HepG2 (cell line): ENCODE measurements around the gene ERLIN1.

Source experiments
- ELF1 ChIP-seq: sonication (generic); formaldehyde crosslinking; IDR thresholded peaks from 2 replicates; pipeline ENCODE4 v1.4.0; 2020; ENCODE audit warnings: missing genetic modification reagents
- EP300 ChIP-seq, 3 experiments: sonication (generic) in 1 of 3; formaldehyde crosslinking in 1 of 3; IDR thresholded peaks; 2 replicates each; pipeline versions ENCODE4 v1.5.1 to v1.6.1; 2011 to 2020; ENCODE audit warnings: low read depth in 2 of 3, low read length in 2 of 3, borderline replicate concordance in 1 of 3, improper control_type of control experiment in 1 of 3, mild to moderate bottlenecking in 1 of 3, missing genetic modification reagents in 1 of 3, moderate library complexity in 1 of 3
- NKX3-1 ChIP-seq: sonication (generic); formaldehyde crosslinking; IDR thresholded peaks from 2 replicates; pipeline ENCODE4 v1.5.0; 2020; ENCODE audit warnings: missing genetic modification reagents
- NONO ChIP-seq, 2 experiments: fragments of 450-650 bp in 1 of 2; sonication (generic) in 1 of 2; formaldehyde crosslinking in 1 of 2; IDR thresholded peaks in 1 of 2; conservative IDR thresholded peaks in 1 of 2; 2 replicates each; pipeline versions ENCODE4 v1.6.1 to v1.8.0; 2017 to 2022; ENCODE audit warnings: mild to moderate bottlenecking in 1 of 2, missing genetic modification reagents in 1 of 2, moderate library complexity in 1 of 2
- RFX1 ChIP-seq: fragments of 450-650 bp; IDR thresholded peaks from 2 replicates; pipeline ENCODE4 v1.6.1; 2017
- RFX5 ChIP-seq: IDR thresholded peaks from 2 replicates; pipeline ENCODE4 v1.6.1; 2011; ENCODE audit warnings: low read depth, low read length, improper control_type of control experiment
- TCF7L2 ChIP-seq: IDR thresholded peaks from 2 replicates; pipeline ENCODE4 v1.6.1; 2011; ENCODE audit warnings: mild to moderate bottlenecking, low read depth, low read length, moderate library complexity
- TGIF2 ChIP-seq: IDR thresholded peaks from 2 replicates; pipeline ENCODE4 v1.6.1; 2016; ENCODE audit warnings: control low read depth, missing compliant biosample characterization
- ZSCAN29 ChIP-seq: sonication (generic); formaldehyde crosslinking; conservative IDR thresholded peaks from 2 replicates; pipeline ENCODE4 v1.4.0; 2020; ENCODE audit warnings: mild to moderate bottlenecking, missing genetic modification reagents
- TF ChIP-seq, protein P1 (sequence below): IDR thresholded peaks from 2 replicates; pipeline ENCODE4 v1.6.1; 2012; ENCODE audit warnings: inconsistent platforms
- TF ChIP-seq, protein P2 (sequence below), 2 experiments: fragments of 450-650 bp in 1 of 2; sonication (generic) in 1 of 2; formaldehyde crosslinking in 1 of 2; IDR thresholded peaks; 2 replicates each; pipeline versions ENCODE4 v1.6.1 to v1.8.0; 2016 to 2022; ENCODE audit warnings: antibody characterized with exemption in 1 of 2, mild to moderate bottlenecking in 1 of 2, missing genetic modification reagents in 1 of 2

DNA sequence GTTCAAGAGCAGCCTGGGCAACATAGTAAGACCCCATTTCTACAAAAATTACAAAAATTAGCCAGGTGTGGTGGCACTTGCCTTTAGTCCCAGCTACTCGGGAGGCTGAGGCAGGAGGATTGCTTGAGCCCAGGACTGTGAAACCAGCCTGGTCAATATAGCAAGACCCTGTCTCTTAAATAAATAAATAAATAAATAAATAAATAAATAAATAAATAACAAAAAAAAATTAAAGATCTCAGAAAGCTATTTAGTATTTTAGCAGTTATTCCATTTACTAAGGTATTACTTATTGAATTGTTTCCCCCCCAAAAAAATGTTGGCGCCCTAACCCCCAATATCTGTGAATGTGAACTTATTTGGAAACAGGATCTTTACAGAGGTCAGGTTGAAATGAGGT, 53.4 kb downstream of the ERLIN1 start:
- TF ChIP-seq ELF1 (CRISPR knock-in tag), result no peak
- no peak for TF ChIP-seq RFX1
- no peak for TF ChIP-seq NKX3-1
- TF ChIP-seq TCF7L2, result no peak
- TF ChIP-seq ZSCAN29 (CRISPR knock-in tag), result no peak
- no peak for TF ChIP-seq EP300 (IDR thresholded peaks at IDR 0.05; ENCODE audit: low read depth in 2 of 2, low read length in 2 of 2)
- no peak for TF ChIP-seq EP300 (CRISPR knock-in tag; IDR thresholded peaks at IDR 0.05; ENCODE audit: borderline replicate concordance)
- TF ChIP-seq NONO (IDR thresholded peaks at IDR 0.05), result no peak
- TF ChIP-seq NONO (CRISPR knock-in tag; conservative IDR thresholded peaks at IDR 0.05), result no peak
- no peak for TF ChIP-seq TGIF2 (CRISPR knock-in tag)
- no peak for TF ChIP-seq RFX5
- TF ChIP-seq, protein P1, sequence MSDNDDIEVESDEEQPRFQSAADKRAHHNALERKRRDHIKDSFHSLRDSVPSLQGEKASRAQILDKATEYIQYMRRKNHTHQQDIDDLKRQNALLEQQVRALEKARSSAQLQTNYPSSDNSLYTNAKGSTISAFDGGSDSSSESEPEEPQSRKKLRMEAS, result no peak
- TF ChIP-seq, protein P2, sequence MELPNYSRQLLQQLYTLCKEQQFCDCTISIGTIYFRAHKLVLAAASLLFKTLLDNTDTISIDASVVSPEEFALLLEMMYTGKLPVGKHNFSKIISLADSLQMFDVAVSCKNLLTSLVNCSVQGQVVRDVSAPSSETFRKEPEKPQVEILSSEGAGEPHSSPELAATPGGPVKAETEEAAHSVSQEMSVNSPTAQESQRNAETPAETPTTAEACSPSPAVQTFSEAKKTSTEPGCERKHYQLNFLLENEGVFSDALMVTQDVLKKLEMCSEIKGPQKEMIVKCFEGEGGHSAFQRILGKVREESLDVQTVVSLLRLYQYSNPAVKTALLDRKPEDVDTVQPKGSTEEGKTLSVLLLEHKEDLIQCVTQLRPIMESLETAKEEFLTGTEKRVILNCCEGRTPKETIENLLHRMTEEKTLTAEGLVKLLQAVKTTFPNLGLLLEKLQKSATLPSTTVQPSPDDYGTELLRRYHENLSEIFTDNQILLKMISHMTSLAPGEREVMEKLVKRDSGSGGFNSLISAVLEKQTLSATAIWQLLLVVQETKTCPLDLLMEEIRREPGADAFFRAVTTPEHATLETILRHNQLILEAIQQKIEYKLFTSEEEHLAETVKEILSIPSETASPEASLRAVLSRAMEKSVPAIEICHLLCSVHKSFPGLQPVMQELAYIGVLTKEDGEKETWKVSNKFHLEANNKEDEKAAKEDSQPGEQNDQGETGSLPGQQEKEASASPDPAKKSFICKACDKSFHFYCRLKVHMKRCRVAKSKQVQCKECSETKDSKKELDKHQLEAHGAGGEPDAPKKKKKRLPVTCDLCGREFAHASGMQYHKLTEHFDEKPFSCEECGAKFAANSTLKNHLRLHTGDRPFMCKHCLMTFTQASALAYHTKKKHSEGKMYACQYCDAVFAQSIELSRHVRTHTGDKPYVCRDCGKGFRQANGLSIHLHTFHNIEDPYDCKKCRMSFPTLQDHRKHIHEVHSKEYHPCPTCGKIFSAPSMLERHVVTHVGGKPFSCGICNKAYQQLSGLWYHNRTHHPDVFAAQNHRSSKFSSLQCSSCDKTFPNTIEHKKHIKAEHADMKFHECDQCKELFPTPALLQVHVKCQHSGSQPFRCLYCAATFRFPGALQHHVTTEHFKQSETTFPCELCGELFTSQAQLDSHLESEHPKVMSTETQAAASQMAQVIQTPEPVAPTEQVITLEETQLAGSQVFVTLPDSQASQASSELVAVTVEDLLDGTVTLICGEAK (IDR thresholded peaks at IDR 0.05), result no peak
- TF ChIP-seq, protein P2 (CRISPR knock-in tag; IDR thresholded peaks at IDR 0.05), result no peak
